Activated CD8-positive, alpha-beta memory T cell treated with anti-CD3 and anti-CD28 coated beads for 4 hours (primary cell): ENCODE measurements around the gene BARX2.

ENCODE experiments used
- DNase-seq, 2 donors: peaks; one replicate each; pipeline ENCODE4 v3.0.0-alpha.2; 2020; ENCODE audit warnings: low read depth in 2 of 2

The BARX2 gene

DNA sequence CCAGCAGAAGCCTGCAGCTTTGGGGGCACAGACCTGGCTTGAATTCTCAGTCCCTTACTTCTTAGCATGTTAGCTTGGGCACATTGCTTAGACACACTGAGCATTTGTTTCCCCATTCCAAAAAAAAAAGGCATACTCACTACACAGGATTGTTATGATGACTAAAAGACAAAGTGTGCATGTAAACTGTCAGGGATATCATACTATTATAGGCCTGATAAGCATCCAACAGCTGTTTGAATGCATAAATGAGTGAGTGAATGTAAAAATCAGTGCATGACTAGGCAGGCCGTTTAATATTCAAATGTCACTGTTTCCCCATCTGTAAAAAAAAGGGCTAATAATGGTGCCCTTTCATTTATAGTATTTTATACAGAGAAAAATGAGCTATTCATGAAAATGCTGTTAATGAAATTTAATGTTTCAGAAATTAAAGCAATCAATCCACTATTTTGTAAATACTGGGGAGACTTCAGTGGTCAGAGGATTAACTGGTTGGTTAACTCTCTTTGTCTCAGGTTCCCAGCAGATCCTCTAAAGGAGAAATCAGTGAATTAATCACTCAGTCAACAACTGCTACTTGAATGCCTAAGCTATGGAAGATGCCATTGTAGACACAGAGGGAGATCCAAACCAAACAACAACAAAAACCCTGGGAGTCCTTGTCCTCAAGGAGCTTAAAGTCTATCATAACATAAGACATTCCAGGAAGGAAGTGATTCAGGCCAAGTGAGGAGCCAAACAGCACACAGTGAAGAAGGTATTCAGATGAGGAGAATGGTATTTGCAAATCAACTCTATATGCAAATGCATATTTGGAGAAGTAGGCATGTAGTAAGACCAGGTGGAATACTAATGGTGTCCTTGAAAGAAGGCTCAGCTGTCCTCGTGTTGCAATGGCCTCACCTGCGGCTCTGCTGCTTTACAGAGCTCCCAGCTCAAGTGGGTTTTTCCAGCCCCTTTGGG is 26.8 kb downstream of the BARX2 start:
- DNase-seq: no peak

DNA sequence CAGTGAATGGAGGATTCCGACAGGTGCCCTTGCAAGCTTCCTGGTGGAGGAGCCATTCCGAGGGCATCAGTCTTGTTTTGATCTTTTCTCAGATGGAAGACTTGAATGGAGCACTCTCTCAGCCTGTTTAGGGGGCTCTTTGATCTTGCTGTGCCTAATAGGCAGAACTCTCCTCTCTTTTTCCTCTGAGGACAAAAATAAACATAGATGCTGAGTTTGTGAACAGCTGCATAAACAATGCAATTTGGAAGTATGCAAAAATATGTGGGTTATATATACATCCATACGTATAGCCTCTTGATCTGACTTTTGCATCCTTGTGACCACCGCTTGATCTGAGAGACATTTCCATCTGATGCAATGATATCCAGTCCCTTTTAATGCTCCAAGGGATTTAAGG is 29.1 kb downstream of the BARX2 start:
- no peak for DNase-seq

DNA sequence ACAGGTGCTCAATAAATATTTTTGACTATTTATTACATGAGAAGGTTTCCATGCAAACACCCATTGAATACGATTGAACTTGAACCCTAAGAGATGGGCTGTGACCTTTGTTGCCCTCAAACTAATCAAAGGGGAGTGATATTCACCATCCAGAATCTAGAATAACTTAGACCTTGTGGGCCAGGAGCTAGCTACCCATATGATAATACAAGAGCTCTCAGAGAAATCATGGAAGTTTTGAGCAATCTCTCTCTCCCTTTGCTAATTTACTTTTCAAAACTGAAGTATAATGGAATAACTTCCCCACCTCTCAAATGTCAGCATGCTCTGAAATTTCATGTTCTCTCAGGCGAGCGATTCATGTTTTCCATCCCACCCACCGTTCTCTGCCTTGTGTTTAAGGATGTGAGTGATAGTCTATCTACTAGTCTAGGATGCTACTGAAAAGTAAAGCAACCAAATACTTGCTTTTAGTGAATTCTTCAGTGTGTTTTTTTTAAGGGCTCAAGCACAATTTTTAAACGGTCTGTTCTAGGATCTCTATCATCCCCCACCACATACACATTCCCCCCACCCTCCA is 33.3 kb downstream of the BARX2 start:
- DNase-seq: no peak

GRCh38 chr11:129410395-129410960 is 34.8 kb downstream of the BARX2 start:
- DNase-seq: no peak

DNA sequence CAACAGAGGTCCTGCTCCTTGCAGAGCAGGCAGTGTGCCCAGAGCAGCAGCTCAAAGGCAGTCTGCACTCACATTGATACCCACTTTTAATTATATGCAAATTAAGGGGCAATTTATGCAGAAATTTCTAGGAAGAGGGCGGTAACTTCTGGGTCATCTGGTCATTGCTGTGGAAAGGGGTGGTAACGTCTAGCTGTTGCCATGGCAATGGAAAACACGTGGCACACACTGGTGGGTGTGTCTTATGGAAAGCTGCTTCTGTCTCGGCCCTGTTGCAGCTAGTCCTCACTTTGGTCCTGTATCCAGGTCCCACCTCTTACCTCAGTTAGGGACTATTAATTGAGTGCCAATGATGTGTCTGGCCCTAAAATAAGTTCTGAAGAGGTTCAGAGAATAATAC is 36.8 kb downstream of the BARX2 start:
- no peak for DNase-seq

- no peak for DNase-seq
Observed at GRCh38 chr11:129414144-129414872, 38.7 kb downstream of the BARX2 start.

- no peak for DNase-seq
Observed at GRCh38 chr11:129416080-129416820, 40.6 kb downstream of the BARX2 start.

GRCh38 chr11:129417458-129417857 is 41.8 kb downstream of the BARX2 start:
- no peak for DNase-seq

- no peak for DNase-seq
Observed at GRCh38 chr11:129418039-129418438, 42.4 kb downstream of the BARX2 start.

- DNase-seq: no peak
Observed at GRCh38 chr11:129419386-129419785, 43.7 kb downstream of the BARX2 start.

DNA sequence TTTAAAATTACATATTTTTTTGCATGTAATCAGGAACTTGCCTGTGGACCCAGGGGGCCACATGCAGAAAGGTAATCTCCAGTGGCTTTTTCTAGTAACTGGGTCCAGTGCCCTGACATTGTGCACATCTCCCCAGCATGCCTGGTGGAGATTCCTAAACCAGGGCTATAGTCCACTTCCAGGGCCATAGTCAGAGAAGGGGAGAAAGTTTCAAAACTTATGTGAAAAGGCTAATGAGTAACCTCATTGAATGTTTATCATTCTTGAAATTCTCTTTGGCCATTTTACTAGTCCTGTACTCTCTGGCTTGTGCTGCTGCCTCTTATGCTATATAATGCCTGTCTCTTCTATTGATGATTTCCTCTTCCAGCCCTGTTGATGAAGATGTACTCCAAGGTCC is 47.8 kb downstream of the BARX2 start:
- no peak for DNase-seq

DNA sequence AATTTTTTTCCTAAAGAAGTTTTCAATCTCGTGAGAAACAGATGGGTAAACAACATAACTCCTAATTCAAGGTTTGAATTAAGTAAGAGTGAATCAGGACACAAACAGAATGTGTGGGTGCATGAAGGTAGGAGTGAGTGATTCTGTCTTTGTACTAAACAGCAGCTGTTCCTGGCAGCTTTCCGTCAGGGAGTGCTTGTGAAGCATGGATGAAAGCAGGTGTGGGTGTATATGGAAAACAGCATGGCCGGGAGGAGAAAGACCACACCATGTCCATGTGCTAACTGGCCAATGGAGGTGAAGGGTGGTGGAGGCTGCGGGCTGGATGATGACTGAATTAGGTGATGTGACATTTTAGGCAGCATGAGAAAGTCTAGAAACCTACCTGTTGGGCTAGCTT is 49.6 kb downstream of the BARX2 start:
- no peak for DNase-seq

DNA sequence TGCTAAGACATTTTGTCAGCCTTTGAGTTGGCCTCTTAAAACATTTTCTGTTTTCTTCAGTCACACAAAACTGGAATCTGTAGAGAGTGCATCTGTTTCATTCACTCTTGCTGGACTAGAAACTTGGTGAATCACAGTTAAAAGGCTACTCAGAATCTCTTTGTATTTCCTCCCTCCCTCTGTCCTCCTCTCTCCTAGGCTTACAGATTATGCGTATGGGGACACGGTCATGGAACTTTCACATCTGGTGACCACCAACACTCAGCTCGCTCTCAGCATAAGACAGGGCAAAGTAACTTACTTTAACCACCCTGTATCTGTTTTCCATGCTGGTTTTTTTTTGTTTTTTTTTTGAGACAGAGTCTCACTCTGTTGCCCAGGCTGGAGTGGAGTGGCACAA is 50.4 kb downstream of the BARX2 start:
- no peak for DNase-seq

DNA sequence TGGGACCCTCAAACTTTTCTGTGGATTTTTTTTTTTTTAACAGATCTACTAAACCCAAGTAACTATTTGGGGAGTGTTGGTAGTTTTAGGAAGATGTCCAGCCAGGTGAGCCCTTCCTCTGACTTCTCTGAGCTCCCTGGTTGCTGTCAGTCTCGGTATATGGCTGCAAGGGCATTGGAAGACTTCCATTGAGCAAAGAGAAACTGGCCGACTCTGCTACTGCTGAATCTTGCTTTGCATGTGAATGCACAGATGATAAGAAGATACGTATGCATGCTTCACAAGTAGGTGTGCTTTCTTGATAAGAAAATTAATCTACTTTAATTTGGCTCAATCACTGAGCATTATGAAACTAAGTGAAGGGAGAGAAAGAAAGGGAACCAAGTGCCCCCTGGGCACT is 51.1 kb downstream of the BARX2 start:
- no peak for DNase-seq

- DNase-seq: no peak
Observed at GRCh38 chr11:129427376-129427775, 51.7 kb downstream of the BARX2 start.

DNA sequence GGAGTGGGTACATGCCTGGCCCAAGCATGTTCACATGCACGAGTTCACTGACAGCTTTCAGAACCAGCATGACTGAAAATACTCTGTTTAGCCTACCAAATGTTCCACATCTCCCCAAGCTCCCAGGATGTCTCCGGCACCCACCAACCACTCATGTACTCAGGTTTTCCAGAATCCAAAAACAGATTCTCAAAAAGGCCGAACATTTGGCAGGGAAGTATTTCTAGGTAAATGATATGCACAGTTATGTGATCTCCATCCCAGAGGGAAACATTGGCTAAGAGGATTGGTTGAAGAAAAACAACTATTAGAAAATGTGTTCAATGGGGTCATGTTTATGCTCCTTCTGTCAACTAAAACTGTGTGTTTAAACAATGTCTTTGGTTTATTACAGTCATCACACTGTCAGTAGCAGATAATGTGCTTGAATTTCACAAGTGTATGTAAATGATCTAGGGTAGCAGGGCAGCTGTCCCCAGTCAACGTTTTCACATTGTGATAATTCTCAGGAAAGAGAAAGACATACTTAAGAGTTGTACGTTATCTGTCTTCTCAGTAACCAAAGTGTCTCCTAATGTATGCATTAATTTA is 52.3 kb downstream of the BARX2 start:
- no peak for DNase-seq

DNA sequence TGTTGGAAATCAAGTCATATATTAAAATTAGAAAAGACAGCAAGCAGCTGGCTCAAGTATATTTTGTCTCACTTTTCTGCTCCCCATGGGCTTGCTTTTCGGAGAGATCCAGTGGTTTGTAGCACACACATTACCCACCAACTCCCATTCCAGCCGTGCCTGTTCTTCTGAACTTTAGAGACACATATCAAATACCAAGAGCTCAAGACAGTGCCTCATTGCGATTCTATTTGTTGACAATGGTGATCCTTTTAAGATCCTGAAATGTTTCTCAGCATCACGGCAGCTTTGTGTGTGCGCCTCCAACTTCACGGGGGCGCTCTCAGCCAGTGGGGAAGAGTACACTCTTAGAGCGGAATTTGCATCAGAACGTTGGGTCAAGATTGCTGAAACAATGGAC is 52.9 kb downstream of the BARX2 start:
- DNase-seq: no peak

DNA sequence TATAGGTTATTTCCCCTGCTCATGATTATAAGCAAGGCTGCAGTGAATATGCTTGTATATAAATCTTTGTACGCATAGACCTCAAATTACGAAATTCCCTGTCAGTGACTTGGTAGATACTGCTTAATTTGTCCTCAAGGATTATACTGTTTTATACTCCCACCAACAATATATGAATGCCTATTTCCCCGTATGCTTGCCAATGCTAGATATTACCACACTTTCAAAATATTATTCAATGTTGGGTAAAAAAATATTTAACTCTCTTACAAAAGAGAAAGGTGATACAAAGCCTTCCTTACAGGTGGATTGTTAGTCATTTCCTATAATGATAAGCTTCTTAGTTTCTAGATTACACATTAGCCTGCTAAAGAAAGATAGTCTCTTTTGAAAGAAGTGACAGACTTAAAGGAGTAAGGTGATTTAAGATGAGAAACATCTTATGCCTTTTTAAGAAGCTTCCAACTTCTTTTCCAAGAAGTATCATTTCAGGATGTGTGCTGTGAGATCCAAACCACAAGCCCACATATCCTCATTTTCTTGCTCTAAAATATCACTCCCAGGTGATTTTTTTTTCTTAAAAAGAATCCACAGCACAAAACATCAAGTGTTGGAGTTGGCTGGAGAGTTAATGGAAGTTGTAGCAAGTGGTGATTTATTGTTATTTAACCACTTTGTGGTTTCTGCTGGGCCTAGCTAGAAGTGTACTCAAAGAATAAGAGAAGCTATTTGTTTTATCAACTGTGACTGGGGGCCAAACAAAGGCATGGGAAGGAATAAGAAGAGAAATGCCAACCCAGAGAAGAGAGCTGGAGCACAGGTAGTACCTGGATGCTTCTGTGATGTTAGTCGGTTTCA is 59.2 kb downstream of the BARX2 start:
- no peak for DNase-seq

DNA sequence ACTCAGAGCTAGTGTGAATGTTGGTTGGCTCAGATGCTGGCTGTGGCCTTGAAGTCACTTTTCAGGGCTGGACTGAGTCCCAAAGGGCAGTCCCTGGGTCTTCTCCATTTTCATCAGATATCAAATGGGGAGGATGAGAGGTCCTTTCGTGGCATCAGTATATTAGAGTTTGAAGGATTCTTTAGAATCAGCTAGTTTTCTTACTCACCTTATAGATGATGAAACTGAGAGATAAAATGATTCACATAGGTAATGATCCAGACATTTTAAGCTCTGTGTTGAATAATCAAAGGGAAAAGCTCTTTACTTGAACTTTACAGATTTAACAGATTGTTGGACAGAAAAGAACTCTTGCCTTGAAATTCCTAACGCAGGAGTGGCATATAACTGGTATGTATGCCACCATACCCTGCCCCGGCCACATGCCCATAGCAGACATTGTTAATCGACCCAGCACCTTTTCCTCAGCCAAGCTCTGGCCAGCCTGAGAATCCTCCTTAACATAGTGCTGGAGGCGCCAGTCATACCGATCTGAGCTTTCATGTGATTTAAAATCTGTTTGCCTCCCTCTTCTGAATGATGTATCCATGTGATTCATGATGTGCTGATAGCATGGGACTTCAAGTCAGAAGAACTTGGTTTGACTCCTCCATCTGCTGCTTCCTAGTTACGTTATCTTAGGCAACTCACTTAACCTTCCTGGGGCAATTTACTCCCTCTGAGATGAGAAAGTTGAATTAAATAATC is 60.0 kb downstream of the BARX2 start:
- DNase-seq: no peak

DNA sequence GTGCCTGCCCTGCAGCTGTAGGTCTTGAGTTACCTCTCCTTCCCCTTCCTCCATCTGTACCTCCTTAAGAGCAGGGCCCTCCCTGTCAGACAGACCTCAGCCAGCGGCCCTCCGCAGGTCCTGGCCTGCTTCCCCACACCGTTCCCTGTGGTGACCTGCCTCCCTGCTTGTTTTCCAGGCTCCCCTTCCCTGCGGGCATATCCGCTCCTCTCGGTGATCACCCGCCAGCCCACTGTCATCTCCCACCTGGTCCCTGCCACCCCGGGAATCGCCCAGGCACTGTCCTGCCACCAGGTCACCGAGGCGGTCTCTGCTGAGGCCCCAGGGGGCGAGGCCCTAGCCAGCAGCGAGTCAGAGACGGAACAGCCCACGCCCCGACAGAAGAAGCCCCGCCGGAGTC is 60.9 kb downstream of the BARX2 start:
- no peak for DNase-seq
